Posterior vena cava (tissue), 2 donors: Measurements from ENCODE around the gene QSOX2. TPM values are rescaled to one million over a fixed set of nuclear protein-coding genes. Genes with fewer than 3 reads are reported as not detected.
A peak's percentile ranks its signal among the peaks of the same experiment; 100 is the strongest.

ENCODE experiments used
- DNase-seq: peaks from one replicate; pipeline ENCODE4 v3.0.0-alpha.2; 2020; ENCODE audit warnings: low spot score
- intact Hi-C, 2 donors: fragments of 100-400 bp; cut with DNase I; formaldehyde crosslinking; loops; one replicate each; pipeline versions ENCODE4 v1.14.1 to v1.14.2; 2022 to 2023
- long read RNA-seq, 2 donors: library from polyadenylated mRNA; unstranded; transcript quantifications; one replicate each; pipeline ENCODE4 v2.0.0, GENCODE V29; 2020 to 2021
- total RNA-seq, 2 donors: library from RNA; stranded (reverse); fragmentation: NEBNext Ultra II Directional; extraction: Animal tissue kit (Norgen Biotek cat#: 25700); gene quantifications; one replicate each; pipeline ENCODE4 v1.2.1, GENCODE V29; 2021
- donor health status: DM: yes; HTN: yes; CAD: no.
- donor health status: DM: yes; HTN: yes; CAD: no.

The QSOX2 gene
- total RNA-seq = 1 to 10 TPM; 5.8 to 6.6 TPM
- long read RNA-seq, donor 1, partial matches to known transcripts = 2 of 2 reads
- long read RNA-seq, donor 1, other reads (novel, unspliced or antisense) = 0 of 2 reads
- long read RNA-seq, donor 2, partial matches to known transcripts = 0 of 2 reads
- long read RNA-seq, donor 2, other reads (novel, unspliced or antisense) = 2 of 2 reads

- DNase-seq = peak; percentile 95
- intact Hi-C loops = no loop called here
These were observed at the start of gene QSOX2 for GRCh38 chr9:136245219-136246150. Gene QSOX2 (minus strand): TSS chr9:136245812. CDS start chr9:136245803, 9 bp downstream.

DNA sequence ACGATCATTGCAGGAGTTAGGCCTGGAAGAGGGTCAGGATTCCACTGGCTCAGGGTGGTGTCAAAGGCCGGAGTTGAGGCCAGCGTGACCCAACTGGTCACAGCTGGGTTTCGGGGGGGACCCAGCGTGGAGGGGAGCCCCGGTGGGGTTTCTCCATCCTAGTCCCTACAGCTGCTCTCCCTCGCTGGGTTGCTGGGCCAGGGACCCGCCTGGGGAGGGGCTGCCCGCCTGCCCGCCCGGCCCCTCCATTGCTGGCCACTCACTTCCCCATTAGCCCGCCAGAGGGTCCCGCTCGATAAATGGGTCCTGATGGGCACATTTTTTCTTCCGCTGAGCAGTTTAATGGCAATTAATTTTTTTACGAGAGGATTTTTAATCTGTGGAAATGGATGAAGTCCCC, 49.4 kb upstream of the QSOX2 start:
- DNase-seq = no peak
- intact Hi-C loops = no loop called here

GRCh38 chr9:136294437-136294836, 48.8 kb upstream of the QSOX2 start:
- intact Hi-C loops = no loop called here

DNA sequence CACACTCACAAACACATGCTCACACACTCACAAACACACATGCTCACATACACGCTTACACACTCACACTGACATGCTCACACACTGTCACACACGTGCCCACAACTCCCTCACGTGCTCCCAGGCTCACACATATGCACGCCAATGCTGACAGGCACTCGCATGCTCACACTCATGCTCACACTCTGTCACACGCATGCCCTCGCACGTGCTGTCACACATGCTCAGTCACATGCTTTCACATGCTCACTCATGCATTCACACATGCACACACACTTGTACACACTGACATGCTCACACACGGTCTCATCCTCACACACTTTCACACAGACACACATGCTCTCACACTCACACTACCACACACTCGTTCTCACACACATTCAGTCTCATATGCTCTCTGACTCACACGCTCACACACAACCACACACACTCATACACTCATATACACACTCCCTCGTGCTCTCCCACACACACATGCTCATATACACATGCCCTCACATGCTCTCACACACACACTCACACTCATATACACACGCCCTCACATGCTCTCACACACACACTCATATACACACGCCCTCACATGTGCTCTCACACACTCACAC, 48.0 kb upstream of the QSOX2 start:
- no peak for DNase-seq
- intact Hi-C loops = no loop called here

More at GRCh38 chr9:136294437-136294836, 48.8 kb upstream of the QSOX2 start:
- no peak for DNase-seq

GRCh38 chr9:136292591-136293448, 47.2 kb upstream of the QSOX2 start:
- intact Hi-C loops = loop anchor here in 1 of 2 donors (1.0 kb wide), 1 partner anchor 35 kb away; no protein-coding TSS in a partner anchor
- no peak for DNase-seq

GRCh38 chr9:136292026-136292538, 46.5 kb upstream of the QSOX2 start:
- no peak for DNase-seq
- intact Hi-C loops = loop anchor here in 1 of 2 donors (1.0 kb wide), 1 partner anchor 36 kb away; no protein-coding TSS in a partner anchor

GRCh38 chr9:136291306-136292025, 45.9 kb upstream of the QSOX2 start:
- intact Hi-C loops = loop anchor here in 1 of 2 donors (1.0 kb wide), 1 partner anchor 37 kb away; no protein-coding TSS in a partner anchor

DNA sequence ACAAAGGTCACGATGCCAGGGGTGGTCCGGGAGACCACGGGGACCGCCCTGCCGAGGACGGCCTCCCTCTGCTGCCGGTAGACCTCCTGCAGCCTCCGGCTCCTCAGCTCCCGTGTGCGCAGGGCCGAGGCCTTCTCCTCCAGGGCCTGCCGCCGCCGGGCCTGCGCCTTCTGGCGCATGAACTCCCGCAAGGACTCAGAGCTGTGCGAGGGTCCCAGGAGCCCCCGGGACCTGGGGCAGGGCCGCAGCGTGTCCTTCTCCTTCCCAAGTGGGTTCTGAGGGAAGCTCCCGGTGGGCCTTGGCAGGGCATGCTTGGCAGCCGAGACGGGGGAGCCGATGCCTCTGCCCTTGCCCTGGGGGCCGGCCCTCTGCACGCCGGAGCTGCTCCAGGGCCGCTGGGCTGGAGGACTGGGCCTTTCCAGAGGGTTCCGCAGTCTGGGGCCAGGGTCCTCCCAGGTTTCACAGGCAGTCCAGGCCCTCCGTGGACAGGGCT, 44.9 kb upstream of the QSOX2 start:
- no peak for DNase-seq
- intact Hi-C loops = no loop called here

More at GRCh38 chr9:136291306-136292025, 45.9 kb upstream of the QSOX2 start:
- no peak for DNase-seq

GRCh38 chr9:136289651-136290507, 44.3 kb upstream of the QSOX2 start:
- DNase-seq = no peak
- intact Hi-C loops = loop anchor here in 1 of 2 donors (10.0 kb wide), 1 partner anchor 105 kb away; no protein-coding TSS in a partner anchor

DNA sequence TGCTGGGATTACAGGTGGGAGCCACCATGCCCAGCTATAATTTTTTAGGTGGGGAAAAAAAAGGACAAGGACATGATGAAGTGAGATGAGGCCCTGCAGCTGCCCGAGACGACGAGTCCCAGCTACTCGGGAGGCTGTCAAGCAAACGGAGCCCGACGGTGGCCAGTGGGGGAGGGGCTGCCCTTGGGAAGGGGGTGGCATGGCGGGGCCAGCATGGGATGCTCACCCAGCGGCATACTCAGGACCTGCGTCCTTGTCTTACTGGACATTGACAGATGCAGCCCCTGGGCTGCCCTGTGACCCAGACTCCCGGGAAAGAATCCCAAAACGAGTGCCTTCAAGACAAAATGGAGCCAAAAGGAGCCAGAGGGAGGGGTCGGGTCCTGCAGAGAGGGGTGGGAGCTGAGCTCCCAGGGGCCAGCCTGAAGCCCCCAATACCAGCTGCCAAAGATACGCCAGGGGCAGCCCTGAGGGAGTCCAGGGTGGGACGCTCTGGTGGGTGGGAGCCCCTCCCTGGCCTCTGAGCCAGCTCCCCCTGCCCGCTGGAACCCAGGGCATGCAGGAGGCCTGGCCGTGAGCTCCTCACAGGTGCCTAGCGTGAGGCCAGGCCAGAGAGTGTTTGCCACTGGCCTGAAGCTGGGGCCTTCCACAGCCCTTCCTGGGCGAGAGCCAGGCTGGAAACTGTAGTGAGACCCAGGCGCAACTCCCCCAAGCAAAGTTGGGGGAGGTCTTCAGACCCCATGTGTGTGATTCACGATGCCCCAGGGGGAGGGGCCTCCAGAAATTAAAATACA, 42.5 kb upstream of the QSOX2 start:
- no peak for DNase-seq
- intact Hi-C loops = loop anchor here in 1 of 2 donors (10.0 kb wide), 1 partner anchor 103 kb away; no protein-coding TSS in a partner anchor

DNA sequence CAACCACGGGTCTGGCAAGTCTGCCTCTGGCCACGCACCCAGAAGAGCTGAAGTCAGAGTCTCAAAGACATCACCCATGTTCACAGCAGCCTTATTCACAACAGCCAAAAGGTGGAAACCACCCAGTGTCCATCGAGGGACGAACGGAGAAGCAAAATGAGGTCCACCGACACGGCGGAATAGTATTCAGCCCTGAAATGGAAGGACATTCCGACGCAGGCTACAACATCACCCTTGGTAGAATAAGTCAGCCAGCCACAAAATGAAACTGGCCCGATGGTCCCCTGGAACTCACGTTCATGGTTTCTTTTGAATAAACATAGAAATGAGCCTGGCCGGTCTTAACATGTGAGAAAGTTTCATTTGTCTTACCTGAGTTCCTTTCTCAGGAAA, 41.4 kb upstream of the QSOX2 start:
- intact Hi-C loops = loop anchor here in 1 of 2 donors (10.0 kb wide), 1 partner anchor 102 kb away; no protein-coding TSS in a partner anchor

DNA sequence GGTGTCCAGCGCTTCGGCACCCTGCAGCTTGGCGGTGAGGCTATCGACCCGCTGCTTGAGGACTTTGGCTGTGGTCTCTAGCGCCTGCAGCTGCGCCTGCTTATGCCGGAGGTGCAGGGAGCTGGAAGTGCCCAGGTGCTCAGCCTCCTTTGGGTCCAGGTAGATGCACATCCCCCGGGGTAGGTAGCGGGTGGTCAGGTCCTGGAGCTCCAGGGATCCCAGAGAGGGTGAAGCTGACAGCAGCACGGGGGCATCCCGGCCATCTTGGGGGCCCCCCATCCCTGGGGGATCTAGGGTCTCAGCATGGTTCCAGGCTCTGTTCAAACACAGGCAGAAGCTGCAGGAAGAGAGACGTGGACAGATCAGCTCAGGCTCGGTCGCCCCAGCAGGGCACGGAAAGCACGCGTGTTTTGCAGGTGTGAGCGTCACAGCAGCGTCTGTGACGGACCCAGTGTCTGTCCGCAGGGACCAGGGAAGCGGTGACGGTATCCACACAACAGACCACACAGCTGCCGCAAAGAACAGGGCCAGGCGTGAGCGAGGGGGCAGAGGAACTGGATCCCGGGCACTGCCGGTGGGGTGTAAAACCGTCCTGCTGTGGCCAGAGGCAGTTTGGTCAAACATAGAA, 40.9 kb upstream of the QSOX2 start:
- intact Hi-C loops = loop anchor here in 1 of 2 donors (10.0 kb wide), 1 partner anchor 102 kb away; no protein-coding TSS in a partner anchor
- no peak for DNase-seq

More for the DNA sequence above, 41.4 kb upstream of the QSOX2 start:
- DNase-seq = no peak

GRCh38 chr9:136285501-136286358, 40.1 kb upstream of the QSOX2 start:
- intact Hi-C loops = loop anchor here in 1 of 2 donors (10.0 kb wide), 1 partner anchor 101 kb away; no protein-coding TSS in a partner anchor
- no peak for DNase-seq

GRCh38 chr9:136284951-136285350, 39.3 kb upstream of the QSOX2 start:
- DNase-seq = no peak
- intact Hi-C loops = loop anchor here in 1 of 2 donors (10.0 kb wide), 1 partner anchor 100 kb away; no protein-coding TSS in a partner anchor
